ENCODE measurements around the gene CRISP1.
"Not testable (repeated sequence)": the region's sequence is repeated elsewhere in the genome, so short reads cannot be mapped to it uniquely, and the experiment has no call there.

CRISP1 gene

GRCh38 chr6:49906526-49906925, 40.2 kb upstream of the CRISP1 start:
- no peak overlapping the region for H3K4me3 ChIP-seq (ENCODE audit: low read length)
- TF ChIP-seq CTCF (IDR thresholded peaks at IDR 0.05; ENCODE audit: insufficient read depth, low read depth, low read length, missing control alignments), result no peak
- DNase-seq (ENCODE audit: low read depth), result no peak

DNA sequence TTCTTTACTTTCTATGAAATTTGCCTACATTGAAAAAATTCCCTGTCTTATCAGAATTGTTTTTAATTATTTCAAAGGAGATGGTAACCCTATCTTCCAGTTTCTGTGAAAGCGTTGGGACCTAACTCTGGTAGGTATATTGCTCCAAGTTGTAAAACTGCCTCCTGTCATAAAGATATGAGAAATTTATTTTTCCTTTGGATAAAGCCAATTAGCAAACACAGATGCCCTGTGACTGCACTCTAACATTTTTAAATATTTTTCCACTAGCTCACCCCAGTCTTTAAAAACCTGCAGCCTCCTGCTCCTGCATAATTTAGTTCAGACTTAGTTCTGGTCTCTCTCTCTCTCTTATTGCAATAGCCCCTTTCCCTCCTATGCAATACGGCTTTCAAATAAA, 39.0 kb upstream of the CRISP1 start:
- DNase-seq (ENCODE audit: low read depth), result no peak
- H3K4me3 ChIP-seq (ENCODE audit: low read length), result no peak overlapping the region
- no peak for TF ChIP-seq CTCF (IDR thresholded peaks at IDR 0.05; ENCODE audit: insufficient read depth, low read depth, low read length, missing control alignments)

DNA sequence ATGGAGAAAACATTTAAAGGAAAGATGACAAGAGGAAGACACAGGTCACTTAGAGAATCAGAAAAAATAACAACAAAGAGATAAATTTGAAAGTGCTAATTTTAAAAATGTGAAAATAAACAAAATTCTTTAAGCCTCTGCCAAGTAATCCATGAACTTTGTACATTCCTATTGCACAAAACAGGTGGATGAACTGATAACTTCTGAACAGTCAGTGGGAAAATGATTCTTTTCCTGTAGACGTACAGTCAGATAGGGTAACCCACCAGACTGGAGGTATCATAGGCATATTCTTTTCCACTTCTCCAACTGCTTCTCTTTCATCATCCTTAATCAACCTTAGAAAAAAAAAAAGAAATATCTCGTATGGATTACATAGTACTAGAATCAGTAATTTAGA, 36.5 kb upstream of the CRISP1 start:
- no peak overlapping the region for H3K4me3 ChIP-seq (ENCODE audit: low read length)
- TF ChIP-seq CTCF (IDR thresholded peaks at IDR 0.05; ENCODE audit: insufficient read depth, low read depth, low read length, missing control alignments), result no peak
- no peak for DNase-seq (ENCODE audit: low read depth)

- no peak for TF ChIP-seq CTCF (IDR thresholded peaks at IDR 0.05; ENCODE audit: insufficient read depth, low read depth, low read length, missing control alignments)
- no peak for DNase-seq (ENCODE audit: low read depth)
- no peak overlapping the region for H3K4me3 ChIP-seq (ENCODE audit: low read length)
Observed at GRCh38 chr6:49898904-49899566, 32.7 kb upstream of the CRISP1 start.

GRCh38 chr6:49895553-49895952, 29.2 kb upstream of the CRISP1 start:
- not testable (repeated sequence) for H3K4me3 ChIP-seq (ENCODE audit: low read length); DNase-seq (ENCODE audit: low read depth)

DNA sequence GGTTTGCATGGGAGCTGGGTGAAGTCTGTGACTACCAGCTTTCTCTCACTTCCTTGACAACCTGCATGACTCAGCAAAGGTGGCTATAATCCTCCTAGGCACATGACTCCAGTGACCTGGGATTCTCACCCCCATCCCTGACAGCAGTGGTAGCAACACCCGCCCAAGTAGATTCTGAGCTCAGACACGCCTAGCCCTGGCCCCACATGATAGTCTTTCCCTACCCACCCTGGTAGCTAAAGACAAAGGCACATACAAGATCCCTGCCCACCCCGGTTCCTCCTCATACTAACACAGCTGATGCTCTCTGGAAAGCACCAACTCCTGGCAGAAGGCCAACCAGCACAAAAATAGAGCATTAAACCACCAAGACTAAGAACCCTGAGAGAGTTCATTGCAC, 25.9 kb upstream of the CRISP1 start:
- H3K4me3 ChIP-seq (ENCODE audit: low read length), result no peak overlapping the region
- peak; percentile 15 for DNase-seq (ENCODE audit: low read depth)
- TF ChIP-seq CTCF (IDR thresholded peaks at IDR 0.05; ENCODE audit: insufficient read depth, low read depth, low read length, missing control alignments), result no peak

GRCh38 chr6:49890988-49891387, 24.7 kb upstream of the CRISP1 start:
- H3K4me3 ChIP-seq (ENCODE audit: low read length), result no peak overlapping the region
- DNase-seq (ENCODE audit: low read depth), result no peak
- no peak for TF ChIP-seq CTCF (IDR thresholded peaks at IDR 0.05; ENCODE audit: insufficient read depth, low read depth, low read length, missing control alignments)
